PC-3 (cell line): Measurements from ENCODE around the gene TECRL. TPM values are rescaled to one million over a fixed set of nuclear protein-coding genes. Genes with fewer than 3 reads are reported as not detected.

Experiments used
- ATAC-seq: fragments of 200-7000 bp; cut with Tn5 transposase; 2 replicates; pipeline ENCODE4 v1.9.1; 2020; ENCODE audit warnings: mild to moderate bottlenecking, moderate library complexity
- BruUV-seq: library from RNA; stranded (reverse); fragments of 400-500 nt; replicated peaks from 2 replicates; lab custom pipeline; 2021; lab: Mats Ljungman, UMichigan
- CTCF ChIA-PET: fragments of 300-600 bp; sonication (Branson Sonifier 250); formaldehyde crosslinking; loops from one replicate; lab custom pipeline; 2022; ENCODE audit warnings: antibody characterized with exemption; lab: Charles Lee
- POLR2A ChIA-PET: fragments of 300-600 bp; sonication (Branson Sonifier 250); formaldehyde crosslinking; loops from one replicate; lab custom pipeline; 2022; ENCODE audit warnings: antibody characterized with exemption; ENCODE audit not compliant: unreplicated experiment; lab: Charles Lee
- DNase-seq: peaks from one replicate; pipeline ENCODE4 v3.0.0-alpha.2; 2015
- H2AFZ ChIP-seq: fragments of 300-600 bp; sonication (generic); 2 replicates; pipeline ENCODE4 v1.6.0; 2016; ENCODE audit warnings: antibody characterized with exemption, low read length
- H3F3A ChIP-seq: fragments of 300-600 bp; sonication (generic); one replicate; pipeline ENCODE4 v1.6.0; 2017; ENCODE audit warnings: antibody characterized with exemption, low read length, control low read depth, mild to moderate bottlenecking; ENCODE audit not compliant: unreplicated experiment
- H3K27ac ChIP-seq: fragments of 300-600 bp; sonication (generic); 2 replicates; pipeline ENCODE4 v1.5.1; 2016; ENCODE audit warnings: mild to moderate bottlenecking, low read length
- H3K27me3 ChIP-seq: fragments of 300-600 bp; sonication (generic); 2 replicates; pipeline ENCODE4 v1.6.1; 2016; ENCODE audit warnings: low read length, mixed read lengths
- H3K36me3 ChIP-seq: fragments of 300-600 bp; sonication (generic); 2 replicates; pipeline ENCODE4 v1.6.1; 2016; ENCODE audit warnings: low read depth, mixed run types, low read length, mixed read lengths
- H3K4me1 ChIP-seq: fragments of 300-600 bp; sonication (generic); 2 replicates; pipeline ENCODE4 v1.5.1; 2016; ENCODE audit warnings: low read length; ENCODE audit not compliant: insufficient read depth
- H3K4me2 ChIP-seq: fragments of 300-600 bp; sonication (generic); 2 replicates; pipeline ENCODE4 v1.6.0; 2016; ENCODE audit warnings: low read length
- H3K4me3 ChIP-seq: fragments of 300-600 bp; sonication (generic); 2 replicates; pipeline ENCODE4 v1.5.1; 2016; ENCODE audit warnings: mild to moderate bottlenecking, low read length, mixed read lengths
- H3K79me2 ChIP-seq: fragments of 300-600 bp; sonication (generic); 2 replicates; pipeline ENCODE4 v1.6.1; 2017; ENCODE audit warnings: low read length, mixed read lengths
- H3K9ac ChIP-seq: fragments of 300-600 bp; sonication (generic); 2 replicates; pipeline ENCODE4 v1.6.0; 2016; ENCODE audit warnings: mild to moderate bottlenecking, low read length
- H3K9me2 ChIP-seq: fragments of 300-600 bp; sonication (generic); replicated peaks from 2 replicates; pipeline ENCODE4 v1.6.1; 2016; ENCODE audit warnings: mixed run types, low read length, mixed read lengths
- H3K9me3 ChIP-seq: fragments of 300-600 bp; sonication (generic); 2 replicates; pipeline ENCODE4 v1.6.1; 2016; ENCODE audit warnings: low read length, mixed read lengths
- H4K20me1 ChIP-seq: fragments of 300-600 bp; sonication (generic); 2 replicates; pipeline ENCODE4 v1.6.1; 2016; ENCODE audit warnings: low read length, mixed read lengths
- CTCF ChIP-seq: fragments of 300-600 bp; sonication (generic); conservative IDR thresholded peaks from 2 replicates; pipeline ENCODE4 v1.5.1; 2017; ENCODE audit warnings: antibody characterized with exemption, low read depth, mild to moderate bottlenecking, low read length
- EZH2 ChIP-seq: fragments of 300-600 bp; sonication (generic); IDR thresholded peaks from one replicate; pipeline ENCODE4 v1.6.1; 2017; ENCODE audit warnings: antibody characterized with exemption, mild to moderate bottlenecking, low read length; ENCODE audit not compliant: unreplicated experiment
- EZH2phosphoT487 ChIP-seq: fragments of 300-600 bp; sonication (generic); IDR thresholded peaks from 2 replicates; pipeline ENCODE4 v1.6.1; 2018; ENCODE audit warnings: mild to moderate bottlenecking, antibody characterized with exemption, low read length, borderline replicate concordance
- intact Hi-C: fragments of 100-400 bp; cut with micrococcal nuclease; formaldehyde crosslinking; loops from 2 replicates; pipeline ENCODE4 v1.9.0; 2023
- total RNA-seq: library from RNA; depleted of rRNA; stranded (reverse); fragments of >200 nt; gene quantifications from 2 replicates; pipeline ENCODE4 v1.2.3, GENCODE V29; 2014

Gene TECRL
- total RNA-seq, 1 experiment from 2014 or later: not detected

GRCh38 chr4:64251781-64252180, 157.5 kb downstream of the TECRL start:
- Histone ChIP-seq H3K4me2 (no peak overlapping the region), H3K9me3 (peaks cover 10% of the 10 kb centered on the region; the same call in 1 of the 2 replicates), H3K4me3 (no peak overlapping the region), H2AFZ (no peak overlapping the region), H3K9me2 (no peaks in the 10 kb centered on the region), H4K20me1 (no peaks in the 10 kb centered on the region), H3K27me3 (no peaks in the 10 kb centered on the region), H3K4me1 (no peaks in the 10 kb centered on the region), H3K36me3 (no peaks in the 10 kb centered on the region), H3K9ac (no peak overlapping the region), H3K27ac (no peak overlapping the region), H3K79me2 (no peaks in the 10 kb centered on the region), H3F3A (no peaks in the 10 kb centered on the region)
- TF ChIP-seq EZH2phosphoT487: no peak
- TF ChIP-seq CTCF: no peak
- TF ChIP-seq EZH2: no peak
- intact Hi-C loops: no loop called here
- POLR2A ChIA-PET: no interaction called here
- DNase-seq: no peak
- CTCF ChIA-PET: no interaction called here
- peak; percentile 68 for ATAC-seq
- no TSS peak for BruUV-seq

- no peak for TF ChIP-seq CTCF
- no peak for TF ChIP-seq EZH2
- no peak for TF ChIP-seq EZH2phosphoT487
- Histone ChIP-seq H3K4me3 (no peak overlapping the region), H3K27ac (no peak overlapping the region), H3K79me2 (no peaks in the 10 kb centered on the region), H3K4me1 (no peaks in the 10 kb centered on the region), H3K4me2 (no peak overlapping the region), H3K36me3 (no peaks in the 10 kb centered on the region), H3K27me3 (no peaks in the 10 kb centered on the region), H3F3A (no peaks in the 10 kb centered on the region), H3K9me3 (peaks cover 10% of the 10 kb centered on the region; the same call in 1 of the 2 replicates), H3K9ac (no peak overlapping the region), H3K9me2 (no peaks in the 10 kb centered on the region), H2AFZ (no peak overlapping the region), H4K20me1 (no peaks in the 10 kb centered on the region)
- ATAC-seq: peak; percentile 53
- no peak for DNase-seq
- no TSS peak for BruUV-seq
- POLR2A ChIA-PET: no interaction called here
- intact Hi-C loops: no loop called here
- CTCF ChIA-PET: no interaction called here
These were observed 158.8 kb downstream of the TECRL start for GRCh38 chr4:64250488-64250887.

- Histone ChIP-seq H3K36me3 (no peaks in the 10 kb centered on the region), H3K27ac (no peak overlapping the region), H4K20me1 (no peaks in the 10 kb centered on the region), H2AFZ (no peak overlapping the region), H3K4me1 (no peaks in the 10 kb centered on the region), H3K27me3 (no peaks in the 10 kb centered on the region), H3K4me3 (no peak overlapping the region), H3K9me2 (no peaks in the 10 kb centered on the region), H3K9me3 (peaks cover 10% of the 10 kb centered on the region; the same call in 1 of the 2 replicates), H3K9ac (no peak overlapping the region), H3K4me2 (no peak overlapping the region), H3F3A (no peaks in the 10 kb centered on the region), H3K79me2 (no peaks in the 10 kb centered on the region)
- ChIA-PET POLR2A (no interaction called here), CTCF (no interaction called here)
- DNase-seq (no peak), ATAC-seq (no peak)
- TF ChIP-seq EZH2 (no peak), EZH2phosphoT487 (no peak), CTCF (no peak)
- intact Hi-C loops: no loop called here
- no TSS peak for BruUV-seq
These were observed 159.2 kb downstream of the TECRL start for GRCh38 chr4:64250061-64250460.
